HepG2 (cell line): ENCODE data around the gene BCL2L2. TPM values are rescaled to one million over a fixed set of nuclear protein-coding genes. Genes with fewer than 3 reads are reported as not detected.

Experiments
- DZIP1 ChIP-seq: sonication (generic); formaldehyde crosslinking; IDR thresholded peaks from 2 replicates; pipeline ENCODE4 v1.5.0; 2020; ENCODE audit warnings: mild to moderate bottlenecking, missing genetic modification reagents
- FOSL2 ChIP-seq: sonication (generic); formaldehyde crosslinking; IDR thresholded peaks from 2 replicates; pipeline ENCODE4 v1.4.0; 2020; ENCODE audit warnings: missing genetic modification reagents
- GABPA ChIP-seq, 2 experiments: IDR thresholded peaks; 2 replicates each; pipeline ENCODE4 v1.6.1; 2011 to 2016; ENCODE audit warnings: low read depth in 2 of 2, low read length in 1 of 2, missing biosample characterization in 1 of 2, missing genetic modification characterization in 1 of 2
- IRF2 ChIP-seq: IDR thresholded peaks from 2 replicates; pipeline ENCODE4 v1.6.1; 2018; ENCODE audit warnings: missing genetic modification reagents, missing compliant biosample characterization
- KLF15 ChIP-seq: sonication (generic); formaldehyde crosslinking; IDR thresholded peaks from 2 replicates; pipeline ENCODE4 v1.8.1; 2023; ENCODE audit warnings: borderline replicate concordance, mild to moderate bottlenecking, inconsistent platforms, missing genetic modification reagents, mixed read lengths
- NONO ChIP-seq, 2 experiments: fragments of 450-650 bp in 1 of 2; sonication (generic) in 1 of 2; formaldehyde crosslinking in 1 of 2; IDR thresholded peaks in 1 of 2; conservative IDR thresholded peaks in 1 of 2; 2 replicates each; pipeline versions ENCODE4 v1.6.1 to v1.8.0; 2017 to 2022; ENCODE audit warnings: mild to moderate bottlenecking in 1 of 2, missing genetic modification reagents in 1 of 2, moderate library complexity in 1 of 2
- NR2C2 ChIP-seq: sonication (generic); formaldehyde crosslinking; IDR thresholded peaks from 2 replicates; pipeline ENCODE4 v1.4.0; 2020; ENCODE audit warnings: missing genetic modification reagents, mild to moderate bottlenecking, moderate library complexity, borderline replicate concordance
- SMYD3 ChIP-seq: sonication (generic); formaldehyde crosslinking; IDR thresholded peaks from 2 replicates; pipeline ENCODE4 v1.8.1; 2023; ENCODE audit warnings: mild to moderate bottlenecking, missing genetic modification reagents
- SOX5 ChIP-seq: IDR thresholded peaks from 2 replicates; pipeline ENCODE4 v1.6.1; 2016; ENCODE audit warnings: borderline replicate concordance
- SP140L ChIP-seq: sonication (generic); formaldehyde crosslinking; IDR thresholded peaks from 2 replicates; pipeline ENCODE4 v1.4.0; 2020; ENCODE audit warnings: missing genetic modification reagents, borderline replicate concordance
- TOPORS ChIP-seq: sonication (generic); formaldehyde crosslinking; IDR thresholded peaks from 2 replicates; pipeline ENCODE4 v1.8.0; 2023; ENCODE audit warnings: mild to moderate bottlenecking, missing genetic modification reagents
- ZNF674 ChIP-seq: sonication (generic); formaldehyde crosslinking; IDR thresholded peaks from 2 replicates; pipeline ENCODE4 v1.5.0; 2020; ENCODE audit warnings: low read depth, mild to moderate bottlenecking, missing genetic modification reagents
- ZSCAN20 ChIP-seq: sonication (generic); formaldehyde crosslinking; IDR thresholded peaks from 2 replicates; pipeline ENCODE4 v1.4.0; 2020; ENCODE audit warnings: missing genetic modification reagents, mild to moderate bottlenecking, borderline replicate concordance
- ZSCAN22 ChIP-seq: sonication (generic); formaldehyde crosslinking; IDR thresholded peaks from 2 replicates; pipeline ENCODE4 v1.4.0; 2020; ENCODE audit warnings: mild to moderate bottlenecking, missing genetic modification reagents
- ZZZ3 ChIP-seq: sonication (generic); formaldehyde crosslinking; IDR thresholded peaks from 2 replicates; pipeline ENCODE4 v1.4.0; 2020; ENCODE audit warnings: missing genetic modification reagents, mild to moderate bottlenecking, borderline replicate concordance
- polyA plus RNA-seq, 8 experiments: library from polyadenylated mRNA; depleted of rRNA in 3 of 8; stranded (reverse) in 7 of 8; unstranded in 1 of 8; fragments of >200 nt; fragmentation: Illumina TruSeq in 4 of 8; extraction: Trizol in 4 of 8; gene quantifications; 2 replicates each; pipeline versions ENCODE4 v1.2.1 to v1.2.3, GENCODE V29; 2011 to 2016; ENCODE audit warnings: low read depth in 4 of 8, missing spikeins in 1 of 8, mixed read lengths in 1 of 8; ENCODE audit not compliant: insufficient read depth in 1 of 8
- total RNA-seq, 5 experiments: library from RNA; depleted of rRNA; stranded (reverse); fragments of >200 nt; fragmentation: Illumina TruSeq; extraction: Trizol; gene quantifications; 2 replicates each; pipeline ENCODE4 v1.2.3, GENCODE V29; 2016; ENCODE audit warnings: low read depth in 1 of 5
- TF ChIP-seq, protein P1 (sequence below): sonication (generic); formaldehyde crosslinking; conservative IDR thresholded peaks from 2 replicates; pipeline ENCODE4 v1.4.0; 2020; ENCODE audit warnings: mild to moderate bottlenecking, missing genetic modification reagents, moderate library complexity
- TF ChIP-seq, protein P2 (sequence below): sonication (generic); formaldehyde crosslinking; IDR thresholded peaks from 2 replicates; pipeline ENCODE4 v1.5.0; 2020; ENCODE audit warnings: missing genetic modification reagents
- TF ChIP-seq, protein P3 (sequence below): sonication (generic); formaldehyde crosslinking; IDR thresholded peaks from 2 replicates; pipeline ENCODE4 v1.4.0; 2020; ENCODE audit warnings: low read depth, mild to moderate bottlenecking, missing genetic modification reagents
- TF ChIP-seq, protein P4 (sequence below): sonication (generic); formaldehyde crosslinking; IDR thresholded peaks from 2 replicates; pipeline ENCODE4 v1.8.1; 2022; ENCODE audit warnings: mild to moderate bottlenecking, missing genetic modification reagents

The BCL2L2 gene
- total and polyA plus RNA-seq, 2 of the 13 experiments (the other 11 are each of a cell fraction or from before 2014, with no cell fraction given) = 28.1 to 49.8 TPM

- TF ChIP-seq, protein P1, sequence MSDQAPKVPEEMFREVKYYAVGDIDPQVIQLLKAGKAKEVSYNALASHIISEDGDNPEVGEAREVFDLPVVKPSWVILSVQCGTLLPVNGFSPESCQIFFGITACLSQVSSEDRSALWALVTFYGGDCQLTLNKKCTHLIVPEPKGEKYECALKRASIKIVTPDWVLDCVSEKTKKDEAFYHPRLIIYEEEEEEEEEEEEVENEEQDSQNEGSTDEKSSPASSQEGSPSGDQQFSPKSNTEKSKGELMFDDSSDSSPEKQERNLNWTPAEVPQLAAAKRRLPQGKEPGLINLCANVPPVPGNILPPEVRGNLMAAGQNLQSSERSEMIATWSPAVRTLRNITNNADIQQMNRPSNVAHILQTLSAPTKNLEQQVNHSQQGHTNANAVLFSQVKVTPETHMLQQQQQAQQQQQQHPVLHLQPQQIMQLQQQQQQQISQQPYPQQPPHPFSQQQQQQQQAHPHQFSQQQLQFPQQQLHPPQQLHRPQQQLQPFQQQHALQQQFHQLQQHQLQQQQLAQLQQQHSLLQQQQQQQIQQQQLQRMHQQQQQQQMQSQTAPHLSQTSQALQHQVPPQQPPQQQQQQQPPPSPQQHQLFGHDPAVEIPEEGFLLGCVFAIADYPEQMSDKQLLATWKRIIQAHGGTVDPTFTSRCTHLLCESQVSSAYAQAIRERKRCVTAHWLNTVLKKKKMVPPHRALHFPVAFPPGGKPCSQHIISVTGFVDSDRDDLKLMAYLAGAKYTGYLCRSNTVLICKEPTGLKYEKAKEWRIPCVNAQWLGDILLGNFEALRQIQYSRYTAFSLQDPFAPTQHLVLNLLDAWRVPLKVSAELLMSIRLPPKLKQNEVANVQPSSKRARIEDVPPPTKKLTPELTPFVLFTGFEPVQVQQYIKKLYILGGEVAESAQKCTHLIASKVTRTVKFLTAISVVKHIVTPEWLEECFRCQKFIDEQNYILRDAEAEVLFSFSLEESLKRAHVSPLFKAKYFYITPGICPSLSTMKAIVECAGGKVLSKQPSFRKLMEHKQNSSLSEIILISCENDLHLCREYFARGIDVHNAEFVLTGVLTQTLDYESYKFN (CRISPR knock-in tag) = no peak; the same call in 1 of the 2 replicates
- TF ChIP-seq KLF15 (CRISPR knock-in tag) (no peak), FOSL2 (CRISPR knock-in tag) (0 out of 2 replicates have a peak, but pooled peaks have one; percentile 8), GABPA (IDR thresholded peaks at IDR 0.05; ENCODE audit: low read depth, low read length) (no peak), GABPA (CRISPR knock-in tag; IDR thresholded peaks at IDR 0.05; ENCODE audit: low read depth) (no peak), ZSCAN22 (CRISPR knock-in tag) (peak; percentile 52; the same call in 1 of the 2 replicates), ZNF674 (CRISPR knock-in tag) (no peak), SMYD3 (CRISPR knock-in tag) (no peak), IRF2 (CRISPR knock-in tag) (no peak; the same call in 1 of the 2 replicates), NONO (IDR thresholded peaks at IDR 0.05) (no peak), NONO (CRISPR knock-in tag; conservative IDR thresholded peaks at IDR 0.05) (no peak), DZIP1 (no peak; the same call in 1 of the 2 replicates), SP140L (CRISPR knock-in tag) (no peak), ZSCAN20 (CRISPR knock-in tag) (no peak), NR2C2 (no peak), ZZZ3 (peak; percentile 75; the same call in 1 of the 2 replicates), SOX5 (CRISPR knock-in tag) (no peak; the same call in 1 of the 2 replicates), TOPORS (CRISPR knock-in tag) (no peak)
- TF ChIP-seq, protein P2, sequence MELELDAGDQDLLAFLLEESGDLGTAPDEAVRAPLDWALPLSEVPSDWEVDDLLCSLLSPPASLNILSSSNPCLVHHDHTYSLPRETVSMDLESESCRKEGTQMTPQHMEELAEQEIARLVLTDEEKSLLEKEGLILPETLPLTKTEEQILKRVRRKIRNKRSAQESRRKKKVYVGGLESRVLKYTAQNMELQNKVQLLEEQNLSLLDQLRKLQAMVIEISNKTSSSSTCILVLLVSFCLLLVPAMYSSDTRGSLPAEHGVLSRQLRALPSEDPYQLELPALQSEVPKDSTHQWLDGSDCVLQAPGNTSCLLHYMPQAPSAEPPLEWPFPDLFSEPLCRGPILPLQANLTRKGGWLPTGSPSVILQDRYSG (CRISPR knock-in tag) = no peak
- TF ChIP-seq, protein P3, sequence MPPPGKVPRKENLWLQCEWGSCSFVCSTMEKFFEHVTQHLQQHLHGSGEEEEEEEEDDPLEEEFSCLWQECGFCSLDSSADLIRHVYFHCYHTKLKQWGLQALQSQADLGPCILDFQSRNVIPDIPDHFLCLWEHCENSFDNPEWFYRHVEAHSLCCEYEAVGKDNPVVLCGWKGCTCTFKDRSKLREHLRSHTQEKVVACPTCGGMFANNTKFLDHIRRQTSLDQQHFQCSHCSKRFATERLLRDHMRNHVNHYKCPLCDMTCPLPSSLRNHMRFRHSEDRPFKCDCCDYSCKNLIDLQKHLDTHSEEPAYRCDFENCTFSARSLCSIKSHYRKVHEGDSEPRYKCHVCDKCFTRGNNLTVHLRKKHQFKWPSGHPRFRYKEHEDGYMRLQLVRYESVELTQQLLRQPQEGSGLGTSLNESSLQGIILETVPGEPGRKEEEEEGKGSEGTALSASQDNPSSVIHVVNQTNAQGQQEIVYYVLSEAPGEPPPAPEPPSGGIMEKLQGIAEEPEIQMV (CRISPR knock-in tag) = no peak
- TF ChIP-seq, protein P4, sequence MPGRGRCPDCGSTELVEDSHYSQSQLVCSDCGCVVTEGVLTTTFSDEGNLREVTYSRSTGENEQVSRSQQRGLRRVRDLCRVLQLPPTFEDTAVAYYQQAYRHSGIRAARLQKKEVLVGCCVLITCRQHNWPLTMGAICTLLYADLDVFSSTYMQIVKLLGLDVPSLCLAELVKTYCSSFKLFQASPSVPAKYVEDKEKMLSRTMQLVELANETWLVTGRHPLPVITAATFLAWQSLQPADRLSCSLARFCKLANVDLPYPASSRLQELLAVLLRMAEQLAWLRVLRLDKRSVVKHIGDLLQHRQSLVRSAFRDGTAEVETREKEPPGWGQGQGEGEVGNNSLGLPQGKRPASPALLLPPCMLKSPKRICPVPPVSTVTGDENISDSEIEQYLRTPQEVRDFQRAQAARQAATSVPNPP (CRISPR knock-in tag) = no peak
Observed at GRCh38 chr14:23300687-23301223, 5.9 kb upstream of the BCL2L2 start (continued).
